WTC11 (cell line): ENCODE data around the gene OGDH.

ENCODE experiments used
- NR3C1 ChIP-seq: sonication (generic); formaldehyde crosslinking; conservative IDR thresholded peaks from 2 replicates; pipeline ENCODE4 v1.8.1; 2023; ENCODE audit warnings: low read depth, mild to moderate bottlenecking, missing genetic modification reagents
- ZBTB21 ChIP-seq: sonication (generic); formaldehyde crosslinking; IDR thresholded peaks from 2 replicates; pipeline ENCODE4 v1.8.1; 2023; ENCODE audit warnings: mild to moderate bottlenecking, missing genetic modification reagents, borderline replicate concordance
- ZNF263 ChIP-seq: sonication (generic); formaldehyde crosslinking; IDR thresholded peaks from 2 replicates; pipeline ENCODE4 v1.8.1; 2022; ENCODE audit warnings: low read depth, mild to moderate bottlenecking, moderate library complexity, missing genetic modification reagents
- ZNF423 ChIP-seq: fragments of 250-450 bp; sonication (Bioruptor Pico); IDR thresholded peaks from 2 replicates; pipeline ENCODE4 v2.1.2; 2022; ENCODE audit warnings: mild to moderate bottlenecking, moderate library complexity
- TF ChIP-seq, protein P1 (sequence below): fragments of 200-600 bp; IDR thresholded peaks from 2 replicates; pipeline ENCODE4 v1.8.0; 2022; ENCODE audit warnings: antibody characterized with exemption
- TF ChIP-seq, protein P2 (sequence below): sonication (generic); formaldehyde crosslinking; IDR thresholded peaks from 2 replicates; pipeline ENCODE4 v1.8.1; 2022; ENCODE audit warnings: low read depth, missing genetic modification reagents, borderline replicate concordance
- TF ChIP-seq, protein P3 (sequence below): sonication (generic); formaldehyde crosslinking; IDR thresholded peaks from 2 replicates; pipeline ENCODE4 v1.8.1; 2022; ENCODE audit warnings: missing genetic modification reagents, borderline replicate concordance
- TF ChIP-seq, protein P4 (sequence below): sonication (generic); formaldehyde crosslinking; IDR thresholded peaks from 2 replicates; pipeline ENCODE4 v1.8.1; 2023; ENCODE audit warnings: mild to moderate bottlenecking, missing genetic modification reagents

DNA sequence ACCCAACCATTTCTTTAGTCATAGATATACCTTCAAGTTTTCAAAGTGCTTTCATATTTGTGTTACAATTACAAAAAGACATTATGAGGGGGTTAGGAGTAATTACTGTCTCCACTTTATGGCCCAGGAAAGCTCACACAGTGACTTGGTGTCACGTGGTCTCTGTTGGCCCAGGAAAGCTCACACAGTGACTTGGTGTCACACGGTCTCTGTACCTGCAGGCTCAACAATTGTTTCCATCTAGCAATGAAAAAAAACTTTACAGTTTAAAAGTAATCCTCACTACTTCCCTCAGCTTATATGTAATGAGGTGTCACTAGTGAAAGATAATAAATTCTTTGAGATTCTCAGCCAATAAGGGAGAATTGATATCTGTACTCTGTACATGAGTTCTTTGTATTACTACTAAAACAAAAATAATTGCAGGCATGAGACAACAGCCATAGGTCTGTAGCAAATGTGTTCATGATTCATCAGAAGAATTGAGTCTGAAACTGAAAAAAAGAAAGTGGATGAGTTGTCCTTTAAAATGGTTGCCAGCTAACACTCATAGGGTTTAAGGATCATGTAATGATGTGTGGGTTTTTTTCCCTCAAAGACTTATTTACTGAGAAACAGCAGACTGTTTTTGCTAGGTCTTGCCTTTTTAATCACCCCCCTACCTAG is 10.9 kb downstream of the OGDH start:
- TF ChIP-seq, protein P1, sequence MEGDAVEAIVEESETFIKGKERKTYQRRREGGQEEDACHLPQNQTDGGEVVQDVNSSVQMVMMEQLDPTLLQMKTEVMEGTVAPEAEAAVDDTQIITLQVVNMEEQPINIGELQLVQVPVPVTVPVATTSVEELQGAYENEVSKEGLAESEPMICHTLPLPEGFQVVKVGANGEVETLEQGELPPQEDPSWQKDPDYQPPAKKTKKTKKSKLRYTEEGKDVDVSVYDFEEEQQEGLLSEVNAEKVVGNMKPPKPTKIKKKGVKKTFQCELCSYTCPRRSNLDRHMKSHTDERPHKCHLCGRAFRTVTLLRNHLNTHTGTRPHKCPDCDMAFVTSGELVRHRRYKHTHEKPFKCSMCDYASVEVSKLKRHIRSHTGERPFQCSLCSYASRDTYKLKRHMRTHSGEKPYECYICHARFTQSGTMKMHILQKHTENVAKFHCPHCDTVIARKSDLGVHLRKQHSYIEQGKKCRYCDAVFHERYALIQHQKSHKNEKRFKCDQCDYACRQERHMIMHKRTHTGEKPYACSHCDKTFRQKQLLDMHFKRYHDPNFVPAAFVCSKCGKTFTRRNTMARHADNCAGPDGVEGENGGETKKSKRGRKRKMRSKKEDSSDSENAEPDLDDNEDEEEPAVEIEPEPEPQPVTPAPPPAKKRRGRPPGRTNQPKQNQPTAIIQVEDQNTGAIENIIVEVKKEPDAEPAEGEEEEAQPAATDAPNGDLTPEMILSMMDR = no peak
- TF ChIP-seq, protein P2, sequence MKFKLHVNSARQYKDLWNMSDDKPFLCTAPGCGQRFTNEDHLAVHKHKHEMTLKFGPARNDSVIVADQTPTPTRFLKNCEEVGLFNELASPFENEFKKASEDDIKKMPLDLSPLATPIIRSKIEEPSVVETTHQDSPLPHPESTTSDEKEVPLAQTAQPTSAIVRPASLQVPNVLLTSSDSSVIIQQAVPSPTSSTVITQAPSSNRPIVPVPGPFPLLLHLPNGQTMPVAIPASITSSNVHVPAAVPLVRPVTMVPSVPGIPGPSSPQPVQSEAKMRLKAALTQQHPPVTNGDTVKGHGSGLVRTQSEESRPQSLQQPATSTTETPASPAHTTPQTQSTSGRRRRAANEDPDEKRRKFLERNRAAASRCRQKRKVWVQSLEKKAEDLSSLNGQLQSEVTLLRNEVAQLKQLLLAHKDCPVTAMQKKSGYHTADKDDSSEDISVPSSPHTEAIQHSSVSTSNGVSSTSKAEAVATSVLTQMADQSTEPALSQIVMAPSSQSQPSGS (CRISPR knock-in tag) = no peak
- TF ChIP-seq, protein P3, sequence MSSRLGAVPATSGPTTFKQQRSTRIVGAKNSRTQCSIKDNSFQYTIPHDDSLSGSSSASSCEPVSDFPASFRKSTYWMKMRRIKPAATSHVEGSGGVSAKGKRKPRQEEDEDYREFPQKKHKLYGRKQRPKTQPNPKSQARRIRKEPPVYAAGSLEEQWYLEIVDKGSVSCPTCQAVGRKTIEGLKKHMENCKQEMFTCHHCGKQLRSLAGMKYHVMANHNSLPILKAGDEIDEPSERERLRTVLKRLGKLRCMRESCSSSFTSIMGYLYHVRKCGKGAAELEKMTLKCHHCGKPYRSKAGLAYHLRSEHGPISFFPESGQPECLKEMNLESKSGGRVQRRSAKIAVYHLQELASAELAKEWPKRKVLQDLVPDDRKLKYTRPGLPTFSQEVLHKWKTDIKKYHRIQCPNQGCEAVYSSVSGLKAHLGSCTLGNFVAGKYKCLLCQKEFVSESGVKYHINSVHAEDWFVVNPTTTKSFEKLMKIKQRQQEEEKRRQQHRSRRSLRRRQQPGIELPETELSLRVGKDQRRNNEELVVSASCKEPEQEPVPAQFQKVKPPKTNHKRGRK (CRISPR knock-in tag) = no peak
- no peak for TF ChIP-seq ZBTB21
- TF ChIP-seq ZNF423 = no peak
- TF ChIP-seq, protein P4, sequence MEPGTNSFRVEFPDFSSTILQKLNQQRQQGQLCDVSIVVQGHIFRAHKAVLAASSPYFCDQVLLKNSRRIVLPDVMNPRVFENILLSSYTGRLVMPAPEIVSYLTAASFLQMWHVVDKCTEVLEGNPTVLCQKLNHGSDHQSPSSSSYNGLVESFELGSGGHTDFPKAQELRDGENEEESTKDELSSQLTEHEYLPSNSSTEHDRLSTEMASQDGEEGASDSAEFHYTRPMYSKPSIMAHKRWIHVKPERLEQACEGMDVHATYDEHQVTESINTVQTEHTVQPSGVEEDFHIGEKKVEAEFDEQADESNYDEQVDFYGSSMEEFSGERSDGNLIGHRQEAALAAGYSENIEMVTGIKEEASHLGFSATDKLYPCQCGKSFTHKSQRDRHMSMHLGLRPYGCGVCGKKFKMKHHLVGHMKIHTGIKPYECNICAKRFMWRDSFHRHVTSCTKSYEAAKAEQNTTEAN (CRISPR knock-in tag) = no peak
- no peak for TF ChIP-seq ZNF263 (CRISPR knock-in tag)
- TF ChIP-seq NR3C1 (CRISPR knock-in tag) = no peak
